HG02798 (cell line): ENCODE results near the gene SNX32.

Experiments used
- ATAC-seq: cut with Tn5 transposase; IDR thresholded peaks from one replicate; pipeline ENCODE4 v1.9.1; 2021; ENCODE audit warnings: mild to moderate bottlenecking; ENCODE audit not compliant: unreplicated experiment, poor library complexity

Gene SNX32

DNA sequence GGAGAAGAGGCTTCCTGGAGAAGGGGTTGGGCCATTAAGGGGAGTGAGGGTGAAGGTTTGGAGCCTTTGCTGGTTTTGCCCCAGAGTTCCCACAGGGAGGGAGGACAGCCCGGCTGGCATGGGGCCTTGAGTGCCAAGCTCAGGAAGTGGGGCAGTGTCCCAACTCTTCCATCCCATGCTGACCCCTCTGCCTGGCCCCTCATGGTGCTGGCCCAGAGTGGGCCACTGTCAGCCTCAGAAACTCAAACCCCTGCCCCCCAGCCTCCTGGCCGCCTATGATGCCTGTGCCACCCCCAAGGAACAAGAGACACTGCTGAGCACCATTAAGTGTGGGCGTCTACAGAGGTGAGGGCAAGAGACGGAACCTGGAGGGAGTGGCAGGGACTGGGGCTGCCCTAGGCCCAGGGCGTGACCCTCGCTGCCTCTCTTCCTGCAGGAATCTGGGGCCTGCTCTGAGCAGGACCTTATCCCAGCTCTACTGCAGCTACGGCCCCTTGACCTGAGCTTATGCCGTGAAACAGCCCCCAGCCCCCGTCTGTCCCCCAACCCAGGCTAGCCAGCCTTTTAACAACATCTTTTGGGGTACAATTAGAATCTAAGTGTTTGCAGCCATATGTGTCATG is 31.9 kb downstream of the SNX32 start:
- ATAC-seq, result no peak

GRCh38 chr11:65866509-65867283 is 32.9 kb downstream of the SNX32 start:
- ATAC-seq, result no peak

- ATAC-seq, result no peak
Measured at GRCh38 chr11:65867284-65868071, 33.7 kb downstream of the SNX32 start.

GRCh38 chr11:65868076-65868667 is 34.4 kb downstream of the SNX32 start:
- no peak for ATAC-seq

DNA sequence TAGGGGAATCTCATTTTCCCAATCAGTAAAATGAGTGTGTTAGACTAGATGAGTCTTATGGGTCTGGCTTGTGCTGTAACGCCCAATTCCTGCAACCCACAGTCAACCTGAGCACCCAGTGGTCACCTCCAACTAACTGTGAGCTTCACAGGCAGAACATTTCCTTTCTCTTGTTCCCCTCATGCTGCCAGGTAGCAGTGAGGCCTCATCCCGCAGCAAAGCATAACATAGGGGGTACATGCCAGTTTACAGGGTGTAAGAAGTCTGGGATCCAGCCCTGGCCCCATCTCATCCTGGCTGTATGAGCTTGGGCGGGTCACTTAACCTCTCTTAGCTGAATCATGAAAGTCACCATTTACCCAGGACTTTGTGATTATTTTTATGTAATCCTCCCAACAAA is 35.1 kb downstream of the SNX32 start:
- ATAC-seq, result no peak

DNA sequence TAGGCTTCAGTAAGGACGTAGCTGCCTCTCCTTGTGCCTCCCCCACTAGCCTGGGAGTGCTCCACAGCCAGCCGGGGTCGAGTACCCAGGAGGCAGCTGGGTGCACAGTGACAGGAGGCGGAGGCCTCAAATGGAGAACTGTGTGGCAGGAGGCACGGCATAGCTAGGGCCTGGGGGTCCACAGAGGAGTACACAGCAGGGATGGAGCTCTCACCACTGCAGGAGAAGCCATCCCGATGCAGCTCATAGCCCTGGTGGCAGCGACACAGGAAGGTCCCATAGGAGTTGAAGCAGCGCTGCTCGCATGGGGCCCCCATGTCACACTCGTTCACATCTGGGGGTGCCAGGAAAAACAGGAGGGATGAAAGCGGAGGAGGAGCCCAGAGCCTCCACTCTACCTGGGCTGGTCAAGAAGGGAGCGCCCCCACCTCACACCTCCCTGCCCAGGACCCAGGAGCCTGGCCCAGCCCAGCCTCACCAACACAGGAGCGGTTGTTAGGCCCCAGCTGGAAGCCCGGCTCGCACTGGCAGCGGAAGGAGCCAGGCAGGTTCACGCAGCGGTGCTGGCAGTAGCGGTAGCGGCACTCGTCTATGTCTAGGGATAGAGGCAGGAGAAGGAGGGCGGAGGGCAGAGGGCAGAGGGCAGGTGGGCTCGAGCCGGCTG is 36.0 kb downstream of the SNX32 start:
- no peak for ATAC-seq

GRCh38 chr11:65870307-65870658 is 36.5 kb downstream of the SNX32 start:
- no peak for ATAC-seq

GRCh38 chr11:65870706-65871681 is 37.2 kb downstream of the SNX32 start:
- no peak for ATAC-seq

GRCh38 chr11:65871811-65872548 is 38.2 kb downstream of the SNX32 start:
- no peak for ATAC-seq

- no peak for ATAC-seq
Measured at GRCh38 chr11:65872586-65873317, 39.0 kb downstream of the SNX32 start, which contains the start of gene EFEMP2. Gene EFEMP2 (minus strand): TSS chr11:65872800. CDS start chr11:65872354, 446 bp downstream.

GRCh38 chr11:65873318-65874156 is 39.8 kb downstream of the SNX32 start:
- ATAC-seq, result peak; percentile 90

DNA sequence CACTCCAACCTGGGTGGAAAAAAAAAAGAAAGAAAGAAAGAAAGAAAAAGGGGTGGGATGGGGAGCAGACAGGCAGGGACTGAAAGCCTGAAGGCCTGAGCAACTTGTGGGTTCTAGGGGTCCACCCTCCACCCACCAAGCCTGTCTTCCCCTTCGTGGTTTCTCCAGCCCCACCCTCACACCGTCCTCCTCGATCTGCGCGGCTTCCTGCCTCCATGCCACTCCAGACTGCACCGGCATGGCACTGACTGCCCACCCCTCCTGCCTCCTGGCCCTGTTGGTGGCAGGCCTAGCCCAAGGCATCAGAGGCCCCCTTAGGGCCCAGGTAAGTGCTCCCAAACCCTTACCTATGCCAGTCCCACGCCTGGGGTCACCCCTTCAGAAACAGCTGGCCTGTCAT is 45.9 kb downstream of the SNX32 start, which contains the start of gene CTSW:
CTSW (plus strand) TSS at position 221 of the 400 bp plus-strand sequence; CDS start at position 239, 18 bp downstream.
- no peak for ATAC-seq

DNA sequence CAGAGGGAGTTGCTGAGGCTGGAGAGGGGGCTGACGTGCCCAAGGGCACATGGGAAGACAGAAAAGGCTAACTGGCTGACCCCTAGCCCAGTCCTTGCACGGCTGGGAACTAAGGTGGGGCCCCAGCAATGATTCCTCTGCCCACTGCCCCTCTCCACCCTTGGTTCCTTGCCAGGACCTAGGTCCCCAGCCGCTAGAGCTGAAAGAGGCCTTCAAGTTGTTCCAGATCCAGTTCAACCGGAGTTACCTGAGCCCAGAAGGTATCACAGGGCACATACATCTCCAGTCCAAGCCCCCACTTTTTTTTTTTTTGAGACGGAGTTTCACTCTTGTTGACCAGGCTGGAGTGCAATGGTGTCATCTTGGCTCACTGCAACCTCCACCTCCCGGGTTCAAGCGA is 46.3 kb downstream of the SNX32 start:
- no peak for ATAC-seq

GRCh38 chr11:65880844-65881421 is 47.2 kb downstream of the SNX32 start:
- ATAC-seq, result no peak

DNA sequence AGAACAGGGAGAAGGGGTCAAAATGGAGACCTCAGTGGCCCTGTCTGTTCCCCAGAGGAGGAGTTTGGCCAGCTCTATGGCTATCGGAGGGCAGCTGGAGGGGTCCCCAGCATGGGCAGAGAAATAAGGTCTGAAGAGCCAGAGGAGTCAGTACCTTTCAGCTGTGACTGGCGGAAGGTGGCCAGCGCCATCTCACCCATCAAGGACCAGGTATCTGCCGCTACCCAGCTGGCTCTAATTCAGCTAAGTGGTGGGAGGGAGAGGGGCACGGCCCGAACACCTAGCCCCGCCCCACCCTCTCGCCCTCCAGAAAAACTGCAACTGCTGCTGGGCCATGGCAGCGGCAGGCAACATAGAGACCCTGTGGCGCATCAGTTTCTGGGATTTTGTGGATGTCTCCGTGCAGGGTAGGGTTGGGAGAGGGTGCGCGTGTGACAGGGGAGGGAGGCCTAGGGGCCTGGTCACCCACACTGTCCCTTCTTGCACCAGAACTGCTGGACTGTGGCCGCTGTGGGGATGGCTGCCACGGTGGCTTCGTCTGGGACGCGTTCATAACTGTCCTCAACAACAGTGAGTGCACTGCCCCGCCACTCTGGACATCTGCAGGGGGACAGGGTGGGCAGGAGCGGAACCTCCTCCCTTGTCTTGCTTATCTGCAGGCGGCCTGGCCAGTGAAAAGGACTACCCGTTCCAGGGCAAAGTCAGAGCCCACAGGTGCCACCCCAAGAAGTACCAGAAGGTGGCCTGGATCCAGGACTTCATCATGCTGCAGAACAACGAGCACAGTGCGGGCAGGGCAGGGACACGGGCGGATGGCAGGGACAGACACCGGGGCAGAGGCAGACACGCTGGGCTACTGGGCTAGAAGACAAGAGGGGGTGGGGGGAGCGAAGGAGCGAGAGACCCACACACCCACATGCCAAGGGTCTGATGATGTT is 48.6 kb downstream of the SNX32 start:
- no peak for ATAC-seq
